ENCODE measurements around the gene QRICH1.

Gene QRICH1

DNA sequence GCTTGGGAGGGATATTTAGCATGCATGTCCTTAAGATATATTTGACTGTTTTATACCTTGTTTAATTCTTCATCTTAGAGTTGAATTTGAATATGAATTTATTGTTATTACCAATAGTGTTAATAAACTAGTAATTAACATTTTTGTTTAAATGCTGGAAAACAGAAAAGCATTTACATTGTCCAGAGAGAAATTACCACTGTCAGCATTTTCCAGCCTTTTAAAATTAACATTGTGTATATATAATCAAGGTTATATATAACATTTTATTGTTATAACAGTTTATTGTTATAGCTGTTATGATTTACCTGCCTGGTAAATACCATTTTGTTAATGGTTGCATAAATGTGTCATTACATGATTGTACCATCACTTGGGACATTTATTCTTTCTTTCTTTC lies 111.9 kb downstream of the QRICH1 start:
- TF ChIP-seq, protein P1, sequence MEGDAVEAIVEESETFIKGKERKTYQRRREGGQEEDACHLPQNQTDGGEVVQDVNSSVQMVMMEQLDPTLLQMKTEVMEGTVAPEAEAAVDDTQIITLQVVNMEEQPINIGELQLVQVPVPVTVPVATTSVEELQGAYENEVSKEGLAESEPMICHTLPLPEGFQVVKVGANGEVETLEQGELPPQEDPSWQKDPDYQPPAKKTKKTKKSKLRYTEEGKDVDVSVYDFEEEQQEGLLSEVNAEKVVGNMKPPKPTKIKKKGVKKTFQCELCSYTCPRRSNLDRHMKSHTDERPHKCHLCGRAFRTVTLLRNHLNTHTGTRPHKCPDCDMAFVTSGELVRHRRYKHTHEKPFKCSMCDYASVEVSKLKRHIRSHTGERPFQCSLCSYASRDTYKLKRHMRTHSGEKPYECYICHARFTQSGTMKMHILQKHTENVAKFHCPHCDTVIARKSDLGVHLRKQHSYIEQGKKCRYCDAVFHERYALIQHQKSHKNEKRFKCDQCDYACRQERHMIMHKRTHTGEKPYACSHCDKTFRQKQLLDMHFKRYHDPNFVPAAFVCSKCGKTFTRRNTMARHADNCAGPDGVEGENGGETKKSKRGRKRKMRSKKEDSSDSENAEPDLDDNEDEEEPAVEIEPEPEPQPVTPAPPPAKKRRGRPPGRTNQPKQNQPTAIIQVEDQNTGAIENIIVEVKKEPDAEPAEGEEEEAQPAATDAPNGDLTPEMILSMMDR (IDR thresholded peaks at IDR 0.05; ENCODE audit: low read length, missing control alignments) = no peak
- H3K4me3 ChIP-seq (replicated peaks; ENCODE audit: low read depth, low read length) = no peak overlapping the region
- no peak for DNase-seq (ENCODE audit: low read depth)

DNA sequence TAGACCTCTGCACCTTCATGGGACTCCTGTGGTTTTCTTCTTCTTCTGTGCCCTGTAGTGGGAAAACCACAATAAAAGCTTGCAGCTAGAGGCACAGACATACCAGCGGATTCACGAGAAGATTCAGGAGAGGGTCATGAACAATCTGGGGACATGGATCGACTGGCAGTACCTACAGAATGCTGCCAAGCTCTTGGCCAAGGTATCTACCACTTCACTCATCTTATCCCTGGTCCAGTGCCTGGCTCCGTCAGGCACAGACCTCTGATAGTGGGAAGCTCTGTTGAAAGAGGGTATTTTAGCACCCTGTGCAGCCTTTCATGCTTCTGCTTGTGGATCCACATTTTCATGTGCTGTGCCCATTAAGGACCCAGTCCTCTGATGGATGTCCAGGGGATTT lies 113.6 kb downstream of the QRICH1 start:
- no peak for DNase-seq (ENCODE audit: low read depth)
- TF ChIP-seq, protein P1 (IDR thresholded peaks at IDR 0.05; ENCODE audit: low read length, missing control alignments) = no peak

More for the DNA sequence above, 113.6 kb downstream of the QRICH1 start:
- H3K4me3 ChIP-seq (replicated peaks; ENCODE audit: low read depth, low read length) = no peak overlapping the region
